ENCODE data around the gene TGIF2. TPM values are rescaled to one million over a fixed set of nuclear protein-coding genes. Genes with fewer than 3 reads are reported as not detected.

TGIF2 gene
- total and polyA plus RNA-seq, 2 of the 13 experiments (the other 11 are each of a cell fraction or from before 2014, with no cell fraction given), result 41.3 to 53.9 TPM

- TF ChIP-seq TRAFD1 (CRISPR knock-in tag; IDR thresholded peaks at IDR 0.05; ENCODE audit: borderline replicate concordance) (peak; percentile 97; the same call in 1 of the 2 replicates), MTF1 (CRISPR knock-in tag; IDR thresholded peaks at IDR 0.05) (no peak; the same call in 1 of the 2 replicates), ZBTB14 (CRISPR knock-in tag; IDR thresholded peaks at IDR 0.05) (peak; percentile 71; the same call in 1 of the 2 replicates), ZNF207 (IDR thresholded peaks at IDR 0.05; ENCODE audit: borderline replicate concordance) (no peak), ZBTB20 (CRISPR knock-in tag; IDR thresholded peaks at IDR 0.05; ENCODE audit: borderline replicate concordance, low read depth) (peak; percentile 67), GATAD1 (CRISPR knock-in tag; IDR thresholded peaks at IDR 0.05) (peak; percentile 74), PAWR (CRISPR knock-in tag; IDR thresholded peaks at IDR 0.05; ENCODE audit: borderline replicate concordance) (no peak), ZFP36L2 (CRISPR knock-in tag; IDR thresholded peaks at IDR 0.05) (peak; percentile 11; the same call in 1 of the 2 replicates), SIX4 (CRISPR knock-in tag; IDR thresholded peaks at IDR 0.05) (peak; percentile 30; the same call in 1 of the 2 replicates), BCL6 (CRISPR knock-in tag; IDR thresholded peaks at IDR 0.05) (peak; percentile 68), ZBTB1 (CRISPR knock-in tag; IDR thresholded peaks at IDR 0.05; ENCODE audit: borderline replicate concordance) (no peak), MBNL3 (CRISPR knock-in tag; conservative IDR thresholded peaks at IDR 0.05) (no peak), KLF12 (CRISPR knock-in tag; IDR thresholded peaks at IDR 0.05; ENCODE audit: borderline replicate concordance) (peak; percentile 81), HHEX (CRISPR knock-in tag; IDR thresholded peaks at IDR 0.05) (no peak), EHMT2 (IDR thresholded peaks at IDR 0.05; ENCODE audit: borderline replicate concordance, low read depth, low read length) (no peak), SETDB1 (CRISPR knock-in tag; IDR thresholded peaks at IDR 0.05; ENCODE audit: borderline replicate concordance) (no peak), ZNF382 (CRISPR knock-in tag; IDR thresholded peaks at IDR 0.05; ENCODE audit: borderline replicate concordance) (no peak), ZNF687 (CRISPR knock-in tag; IDR thresholded peaks at IDR 0.05) (peak; percentile 97), ATF7-NPFF (CRISPR knock-in tag; IDR thresholded peaks at IDR 0.05; ENCODE audit: low read depth) (peak; percentile 52), PHF5A (CRISPR knock-in tag; IDR thresholded peaks at IDR 0.05; ENCODE audit: low read depth, unreplicated experiment) (peak; percentile 29), ZZZ3 (CRISPR knock-in tag; IDR thresholded peaks at IDR 0.05; ENCODE audit: borderline replicate concordance) (peak; percentile 20; the same call in 1 of the 2 replicates), ATM (IDR thresholded peaks at IDR 0.05; ENCODE audit: borderline replicate concordance) (no peak), PHF8 (CRISPR knock-in tag; IDR thresholded peaks at IDR 0.05) (peak; percentile 86)
- TF ChIP-seq, protein P1, sequence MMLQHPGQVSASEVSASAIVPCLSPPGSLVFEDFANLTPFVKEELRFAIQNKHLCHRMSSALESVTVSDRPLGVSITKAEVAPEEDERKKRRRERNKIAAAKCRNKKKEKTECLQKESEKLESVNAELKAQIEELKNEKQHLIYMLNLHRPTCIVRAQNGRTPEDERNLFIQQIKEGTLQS (CRISPR knock-in tag; IDR thresholded peaks at IDR 0.05), result no peak
These were observed at the start of gene TGIF2 (continued) for GRCh38 chr20:36573103-36573797.
